Activated effector memory CD4-positive, alpha-beta T cell treated with Interleukin-2 at 50 U/mL for 16 hours (primary cell): ENCODE data around the gene POGZ.
A peak's percentile ranks its signal among the peaks of the same experiment; 100 is the strongest.

ENCODE experiments used
- DNase-seq: peaks from one replicate; pipeline ENCODE4 v3.0.0-alpha.2; 2020

The POGZ gene, protein sequence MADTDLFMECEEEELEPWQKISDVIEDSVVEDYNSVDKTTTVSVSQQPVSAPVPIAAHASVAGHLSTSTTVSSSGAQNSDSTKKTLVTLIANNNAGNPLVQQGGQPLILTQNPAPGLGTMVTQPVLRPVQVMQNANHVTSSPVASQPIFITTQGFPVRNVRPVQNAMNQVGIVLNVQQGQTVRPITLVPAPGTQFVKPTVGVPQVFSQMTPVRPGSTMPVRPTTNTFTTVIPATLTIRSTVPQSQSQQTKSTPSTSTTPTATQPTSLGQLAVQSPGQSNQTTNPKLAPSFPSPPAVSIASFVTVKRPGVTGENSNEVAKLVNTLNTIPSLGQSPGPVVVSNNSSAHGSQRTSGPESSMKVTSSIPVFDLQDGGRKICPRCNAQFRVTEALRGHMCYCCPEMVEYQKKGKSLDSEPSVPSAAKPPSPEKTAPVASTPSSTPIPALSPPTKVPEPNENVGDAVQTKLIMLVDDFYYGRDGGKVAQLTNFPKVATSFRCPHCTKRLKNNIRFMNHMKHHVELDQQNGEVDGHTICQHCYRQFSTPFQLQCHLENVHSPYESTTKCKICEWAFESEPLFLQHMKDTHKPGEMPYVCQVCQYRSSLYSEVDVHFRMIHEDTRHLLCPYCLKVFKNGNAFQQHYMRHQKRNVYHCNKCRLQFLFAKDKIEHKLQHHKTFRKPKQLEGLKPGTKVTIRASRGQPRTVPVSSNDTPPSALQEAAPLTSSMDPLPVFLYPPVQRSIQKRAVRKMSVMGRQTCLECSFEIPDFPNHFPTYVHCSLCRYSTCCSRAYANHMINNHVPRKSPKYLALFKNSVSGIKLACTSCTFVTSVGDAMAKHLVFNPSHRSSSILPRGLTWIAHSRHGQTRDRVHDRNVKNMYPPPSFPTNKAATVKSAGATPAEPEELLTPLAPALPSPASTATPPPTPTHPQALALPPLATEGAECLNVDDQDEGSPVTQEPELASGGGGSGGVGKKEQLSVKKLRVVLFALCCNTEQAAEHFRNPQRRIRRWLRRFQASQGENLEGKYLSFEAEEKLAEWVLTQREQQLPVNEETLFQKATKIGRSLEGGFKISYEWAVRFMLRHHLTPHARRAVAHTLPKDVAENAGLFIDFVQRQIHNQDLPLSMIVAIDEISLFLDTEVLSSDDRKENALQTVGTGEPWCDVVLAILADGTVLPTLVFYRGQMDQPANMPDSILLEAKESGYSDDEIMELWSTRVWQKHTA (N-terminal part only)

DNA sequence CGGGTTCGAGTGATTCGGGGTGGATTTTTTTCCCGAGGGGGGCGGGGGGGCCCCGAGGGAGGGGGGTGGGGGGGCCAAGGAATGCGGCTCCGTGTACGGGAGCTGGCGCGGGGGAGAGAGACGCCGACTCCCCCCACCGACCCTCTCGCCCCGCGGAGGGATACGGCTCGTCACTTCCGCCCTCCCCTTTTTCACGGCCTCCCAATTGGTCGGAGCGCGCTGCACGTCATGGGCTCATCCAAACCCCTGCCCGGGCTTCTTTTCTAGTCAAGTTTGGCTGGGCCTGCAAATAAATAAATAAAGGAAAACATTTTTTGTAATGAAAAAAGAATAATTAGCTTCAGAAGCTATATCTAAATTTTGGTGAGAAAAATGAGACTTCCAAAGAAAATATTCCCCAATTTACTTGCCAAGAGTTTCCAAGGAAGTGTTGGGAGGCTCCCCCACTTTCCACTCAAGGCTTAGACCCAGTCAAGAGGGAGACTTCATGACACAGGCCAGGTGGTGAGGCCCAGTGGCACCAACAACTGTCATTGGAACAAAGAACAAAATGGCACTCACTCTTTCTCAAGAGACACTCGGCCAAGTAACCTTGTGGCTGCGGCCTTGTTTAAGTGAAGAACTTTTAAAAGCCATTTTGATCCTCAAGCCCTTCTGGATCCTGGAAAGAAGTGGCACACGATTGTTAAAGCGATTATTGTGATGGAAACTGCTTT lies at the start of gene POGZ:
POGZ (minus strand) TSS at position 164 of the 716 bp plus-strand sequence. CDS start 17,290 bp downstream, outside the sequence.
- peak; percentile 89 for DNase-seq

DNA sequence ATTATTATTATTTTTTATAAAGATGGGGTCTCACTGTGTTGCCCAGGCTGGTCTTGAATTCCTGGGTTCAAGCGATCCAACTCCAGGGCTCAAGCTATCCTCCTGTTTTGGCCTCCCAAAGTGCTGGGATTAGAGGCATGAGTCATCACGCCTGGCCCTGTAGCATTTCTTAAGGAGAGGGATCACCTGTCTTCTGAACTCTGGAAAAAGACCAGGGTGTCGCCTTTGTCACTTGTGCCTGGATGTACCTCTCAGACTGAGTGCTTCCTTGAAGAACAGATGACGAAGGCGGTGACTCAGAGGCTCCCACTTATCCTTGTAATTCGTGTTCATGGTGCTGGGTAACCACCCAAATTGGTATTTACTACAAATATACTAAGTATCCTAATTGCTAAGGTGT lies 49.5 kb upstream of the POGZ start:
- DNase-seq, result no peak

DNA sequence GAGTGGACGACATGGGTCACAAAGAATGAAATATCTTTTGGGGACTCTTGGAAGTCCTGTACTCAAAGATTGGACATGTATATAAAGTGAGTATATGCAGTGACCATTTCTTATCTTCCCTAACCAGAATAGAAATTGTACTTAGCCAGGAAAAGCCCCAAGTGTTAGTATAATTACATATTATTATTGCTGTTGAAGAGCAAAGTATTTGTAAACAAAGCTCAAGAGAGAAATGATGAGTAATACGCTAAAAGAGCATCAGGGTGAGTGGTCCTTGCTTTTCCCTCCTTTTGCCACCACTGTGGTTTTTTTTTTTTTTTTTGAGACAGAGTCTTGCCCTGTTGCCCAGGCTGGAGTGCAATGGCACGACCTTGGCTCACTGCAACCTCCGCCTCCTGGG lies 45.5 kb upstream of the POGZ start:
- no peak for DNase-seq

DNA sequence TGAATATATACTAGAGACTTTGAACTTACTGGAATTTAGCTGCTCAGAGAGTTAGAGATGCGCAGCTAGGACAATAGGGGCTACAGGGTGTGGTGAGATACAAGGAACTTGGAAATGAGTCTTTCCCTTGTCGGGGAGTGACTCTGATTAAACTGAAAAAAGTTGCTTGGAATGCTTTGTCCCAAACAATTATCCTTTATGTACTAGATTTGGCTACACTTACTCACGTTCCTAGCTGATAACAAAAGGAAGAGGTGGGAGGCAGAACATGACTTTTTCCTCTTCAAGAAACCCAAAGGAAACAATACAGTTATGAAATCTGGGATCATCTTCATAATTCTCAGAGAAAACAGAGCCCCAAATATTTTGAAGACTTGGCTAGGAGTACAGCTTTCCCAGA lies 45.0 kb upstream of the POGZ start:
- DNase-seq, result no peak

DNA sequence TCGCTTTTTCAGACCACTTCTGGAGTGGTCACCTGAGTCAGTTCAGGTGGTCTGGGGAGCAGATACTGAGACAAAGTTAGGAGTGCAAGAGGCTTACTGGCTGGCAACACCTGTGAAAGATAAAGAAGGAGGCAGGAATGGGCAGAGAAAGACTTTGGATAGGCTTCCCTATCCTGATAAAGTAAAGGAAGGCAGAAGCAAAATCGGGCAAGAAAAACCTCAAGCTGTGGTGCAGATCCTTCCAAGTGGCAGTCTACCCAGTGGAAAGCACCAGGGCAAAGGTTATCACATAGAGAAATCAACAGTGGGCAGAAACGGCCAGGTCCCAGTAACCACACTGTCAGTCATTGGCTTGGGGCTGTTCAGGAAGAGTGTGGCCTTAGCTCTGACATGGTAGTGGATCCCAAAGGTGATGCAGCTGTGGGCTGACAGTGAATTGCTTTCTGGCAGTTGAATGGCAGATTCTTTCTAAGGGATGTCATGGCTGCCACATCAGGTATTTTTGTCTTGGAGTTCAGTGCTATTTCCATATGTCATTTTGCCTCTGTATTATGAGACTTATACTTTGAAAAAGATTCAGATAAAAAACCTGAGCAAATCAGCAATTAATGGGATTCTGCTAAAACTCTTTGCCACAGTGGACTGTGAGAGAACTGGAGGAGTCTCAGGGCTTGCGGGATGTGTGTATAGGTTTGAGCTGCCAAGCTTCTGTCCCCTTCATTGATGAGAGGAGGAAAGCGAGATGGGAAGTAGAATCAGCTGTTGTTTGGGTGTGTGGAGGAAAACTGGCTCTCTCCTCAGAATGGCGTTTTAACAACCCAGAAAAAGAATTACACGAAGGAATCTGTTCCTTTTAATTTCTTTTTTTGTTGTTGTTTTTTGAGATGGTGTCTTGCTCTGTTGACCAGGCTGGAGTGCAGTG lies 43.8 kb upstream of the POGZ start:
- no peak for DNase-seq

DNA sequence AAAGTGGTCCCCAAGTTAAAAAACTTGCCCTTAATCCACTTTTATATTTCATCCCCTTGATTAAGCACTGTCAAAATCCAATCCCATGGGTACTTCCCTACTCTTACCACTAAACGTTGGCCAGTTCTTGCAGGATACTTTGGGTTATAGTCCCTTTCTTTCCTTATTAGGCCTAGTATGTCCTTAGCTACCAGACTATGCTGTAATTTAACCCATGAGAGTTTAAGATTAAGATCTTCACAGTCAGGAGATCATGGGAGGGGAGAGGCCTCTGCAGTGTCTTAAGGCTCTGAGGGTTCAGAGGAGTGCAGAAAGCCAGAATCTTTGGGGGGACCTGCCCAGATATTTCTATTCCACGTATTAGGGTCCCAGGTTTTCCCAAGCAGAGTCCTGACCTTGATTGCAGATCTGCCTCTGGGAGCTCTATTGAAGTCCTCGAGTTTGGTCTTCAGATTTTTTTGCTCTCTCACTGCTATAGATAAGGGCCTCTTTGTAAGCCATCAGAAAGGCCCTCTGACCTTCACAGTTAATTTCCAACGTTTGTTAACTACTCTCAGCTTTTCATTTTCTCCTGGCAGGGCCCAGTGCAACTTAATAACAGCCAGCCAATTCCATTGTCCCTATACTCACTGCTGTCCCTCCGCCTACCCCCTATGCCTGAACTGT lies 42.9 kb upstream of the POGZ start:
- no peak for DNase-seq

DNA sequence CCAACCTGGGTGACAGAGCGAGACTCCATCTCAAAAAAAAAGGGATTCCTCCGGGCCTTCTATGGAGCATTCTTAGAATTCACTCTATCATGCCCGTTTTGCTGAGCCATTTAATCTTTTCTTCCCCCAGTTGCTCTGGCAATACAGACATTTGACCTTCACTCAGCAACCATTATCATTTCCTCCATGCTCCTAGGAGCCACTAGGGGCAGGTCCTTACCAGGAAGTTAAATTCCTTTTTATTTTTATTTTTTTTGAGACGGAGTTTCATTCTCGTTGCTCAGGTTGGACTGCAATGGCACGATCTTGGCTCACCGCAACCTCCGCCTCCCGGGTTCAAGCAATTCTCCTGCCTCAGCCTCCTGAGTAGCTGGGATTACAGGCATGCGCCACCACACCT lies 42.2 kb upstream of the POGZ start:
- no peak for DNase-seq

DNA sequence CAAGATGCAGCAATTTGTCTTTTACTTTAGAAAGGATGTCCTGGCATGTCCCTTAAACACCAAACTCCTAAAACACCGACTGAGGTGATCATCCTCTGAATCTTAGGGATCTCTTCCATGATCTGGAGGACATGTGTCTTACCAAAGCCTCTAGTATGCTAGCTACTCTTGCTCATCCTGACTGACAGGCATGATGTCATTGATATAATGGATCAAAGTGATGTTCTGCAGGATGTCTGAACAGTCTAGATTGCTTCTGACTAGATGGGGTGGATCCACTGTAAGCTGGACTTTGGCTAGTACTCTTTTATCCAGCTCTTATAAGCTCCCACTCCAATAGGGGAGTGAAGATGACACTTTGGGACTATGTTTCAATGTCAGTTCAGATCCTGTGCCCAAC lies 40.6 kb upstream of the POGZ start:
- DNase-seq, result no peak

DNA sequence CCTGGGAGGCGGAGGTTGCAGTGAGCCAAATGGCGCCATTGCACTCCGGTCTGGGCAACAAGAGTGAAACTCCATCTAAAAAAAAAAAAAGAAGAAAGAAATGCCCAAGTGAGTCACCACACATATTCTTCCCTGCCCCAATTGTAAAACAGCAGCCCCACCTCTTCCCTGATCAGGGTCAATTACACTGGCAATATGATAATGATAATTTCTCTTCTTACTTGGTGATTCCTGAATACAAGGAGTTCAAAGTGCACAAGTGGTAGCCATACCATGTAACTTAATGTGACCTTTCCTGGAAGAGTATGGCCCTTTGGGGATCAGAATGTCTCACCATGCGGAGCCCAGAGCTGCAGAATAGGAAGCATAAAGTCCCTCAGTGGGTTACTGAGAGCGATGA lies 40.1 kb upstream of the POGZ start:
- DNase-seq, result no peak

DNA sequence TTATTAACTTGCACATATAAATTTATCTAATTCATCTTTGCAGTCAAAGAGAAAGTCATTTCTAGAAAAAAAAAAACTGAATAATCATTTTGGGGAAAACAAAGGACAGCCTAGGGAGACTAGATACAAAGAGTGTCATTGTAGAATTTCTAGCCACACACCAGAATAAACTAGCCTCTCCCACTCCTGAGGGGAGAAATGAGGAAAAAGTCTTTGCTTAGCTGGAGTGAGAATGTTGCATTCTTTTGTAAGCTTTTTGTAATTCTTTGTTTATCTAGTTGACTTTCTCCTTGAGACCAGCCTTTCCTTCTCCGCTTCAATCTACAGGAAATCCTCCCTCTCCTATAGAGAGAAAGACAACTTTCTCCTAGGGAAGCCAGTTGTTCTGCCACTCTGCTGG lies 36.0 kb upstream of the POGZ start:
- DNase-seq, result no peak

DNA sequence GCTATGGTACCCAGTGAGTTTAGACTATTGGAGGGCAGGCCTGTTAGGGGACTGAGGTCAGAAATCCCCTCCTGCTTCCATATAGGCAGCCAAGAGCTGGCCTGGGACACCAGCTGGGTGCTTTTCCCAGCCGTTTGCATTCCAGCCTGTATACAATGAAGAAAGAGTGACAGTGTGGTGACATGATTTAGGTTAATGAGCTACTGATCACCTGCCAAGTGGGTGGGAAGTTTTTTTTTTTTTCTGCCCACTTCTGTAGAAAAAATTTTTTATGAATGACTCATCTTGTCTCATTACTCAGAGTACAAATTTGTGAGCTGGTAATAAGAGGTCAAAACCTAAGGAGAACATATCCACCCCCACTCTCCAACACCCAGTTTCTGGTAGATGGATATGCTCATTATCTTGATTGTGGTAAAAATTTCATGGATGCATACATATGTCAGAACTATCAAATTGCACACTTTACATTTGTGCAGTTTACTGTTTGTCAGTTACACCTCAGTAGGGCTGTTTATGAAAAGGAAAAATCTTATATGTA lies 35.5 kb upstream of the POGZ start:
- no peak for DNase-seq

DNA sequence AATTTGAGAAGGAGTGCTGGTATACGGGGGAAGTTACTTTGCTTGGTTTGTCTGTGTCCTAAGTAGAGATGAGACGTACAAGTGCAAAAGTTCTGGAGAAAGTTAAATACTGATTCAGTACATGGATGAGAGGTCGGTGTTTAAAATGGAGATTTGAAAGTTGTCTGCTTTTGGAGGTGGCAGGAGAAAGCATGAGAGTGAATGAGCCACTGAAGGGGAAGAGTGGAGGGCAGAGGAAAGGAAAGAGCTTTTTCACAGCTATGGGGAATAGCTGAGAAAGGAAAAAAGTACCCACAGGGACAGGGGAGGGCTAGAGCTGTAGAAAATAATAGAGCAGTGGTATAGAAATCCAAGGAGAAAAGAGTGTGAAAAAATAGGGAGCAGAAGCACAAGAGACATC lies 33.7 kb upstream of the POGZ start:
- no peak for DNase-seq

DNA sequence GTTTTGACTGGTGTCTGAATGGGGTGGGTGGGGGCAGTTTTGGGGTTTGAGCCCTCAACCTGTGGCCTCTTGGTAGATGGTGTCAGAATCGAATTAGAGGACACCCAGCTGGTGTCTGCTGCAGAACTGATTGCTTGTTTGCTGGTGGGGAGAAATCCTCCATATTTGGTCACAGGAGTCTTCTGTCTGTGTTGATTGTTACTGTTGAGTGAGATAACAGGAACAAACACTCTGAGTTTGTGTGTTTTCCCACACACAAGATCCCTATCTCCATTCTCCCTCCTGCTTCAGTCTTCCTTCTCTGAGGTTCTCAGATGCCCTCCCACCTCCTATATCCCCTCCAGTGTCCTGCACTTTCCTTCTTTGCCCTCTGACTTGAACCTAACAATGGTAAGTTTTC lies 32.8 kb upstream of the POGZ start:
- DNase-seq, result no peak

DNA sequence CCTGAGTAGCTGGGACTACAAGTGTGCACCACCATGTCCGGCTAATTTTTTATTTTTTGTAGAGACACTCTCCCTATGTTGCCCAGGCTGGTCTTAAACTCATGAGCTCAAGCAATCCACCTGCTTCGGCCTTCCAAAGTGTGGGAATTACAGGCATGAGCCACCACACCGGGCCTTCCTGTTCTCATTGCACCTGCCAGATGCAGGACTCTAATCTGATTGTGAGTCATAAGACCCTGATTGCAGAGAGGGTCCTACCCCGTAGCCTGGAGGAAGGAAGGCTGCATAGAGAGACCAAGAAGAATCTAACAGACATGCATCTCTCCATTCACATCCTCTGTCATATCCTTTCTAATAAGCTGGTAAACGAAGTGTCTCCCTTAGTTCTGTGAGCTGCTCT lies 32.3 kb upstream of the POGZ start:
- no peak for DNase-seq

DNA sequence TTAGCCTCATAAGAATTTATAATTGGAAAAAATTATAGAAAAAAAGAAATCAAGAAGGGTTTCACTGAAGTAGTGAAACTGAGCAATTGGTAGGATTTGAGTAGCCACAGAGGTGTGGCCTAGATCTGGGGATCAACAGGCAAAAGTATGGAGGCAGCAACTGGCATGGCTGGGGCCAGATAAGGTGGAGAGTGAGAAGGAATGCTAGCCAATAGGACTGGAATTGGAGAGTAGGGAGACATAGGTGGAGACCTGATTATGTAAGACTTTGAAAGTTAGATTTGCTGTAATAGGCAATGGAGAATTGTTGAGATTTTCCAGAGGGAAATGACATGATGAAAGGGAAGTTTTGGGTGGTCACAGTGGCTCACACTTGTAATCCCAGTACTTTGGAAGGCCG lies 27.3 kb upstream of the POGZ start:
- no peak for DNase-seq

DNA sequence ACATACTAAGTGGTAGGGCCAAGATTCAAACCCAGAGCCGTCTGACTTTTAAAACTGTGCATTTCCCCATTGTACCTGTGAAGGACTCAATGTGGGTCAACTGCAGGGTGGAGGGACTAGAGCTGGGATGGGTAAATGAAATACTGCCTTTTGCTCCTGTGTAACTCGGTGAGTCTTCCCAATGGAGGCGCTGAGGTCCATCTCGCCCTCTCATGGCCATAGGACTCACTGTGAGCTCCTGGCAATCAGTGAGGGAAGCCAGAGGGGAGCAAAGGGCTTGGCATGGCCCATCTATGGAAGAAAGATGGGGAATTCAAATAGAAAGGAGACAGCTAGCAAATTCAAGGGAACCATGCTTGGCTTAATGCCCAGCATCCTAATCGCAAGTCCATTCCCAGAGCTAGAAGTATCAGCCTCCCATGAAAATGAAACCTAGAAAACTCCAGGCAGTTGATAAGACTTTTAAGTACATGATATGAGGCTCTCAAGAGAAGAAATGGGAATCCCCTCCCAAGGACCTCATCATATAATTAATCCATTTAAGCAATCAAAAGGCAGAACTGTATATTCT lies 26.5 kb upstream of the POGZ start:
- DNase-seq, result no peak

DNA sequence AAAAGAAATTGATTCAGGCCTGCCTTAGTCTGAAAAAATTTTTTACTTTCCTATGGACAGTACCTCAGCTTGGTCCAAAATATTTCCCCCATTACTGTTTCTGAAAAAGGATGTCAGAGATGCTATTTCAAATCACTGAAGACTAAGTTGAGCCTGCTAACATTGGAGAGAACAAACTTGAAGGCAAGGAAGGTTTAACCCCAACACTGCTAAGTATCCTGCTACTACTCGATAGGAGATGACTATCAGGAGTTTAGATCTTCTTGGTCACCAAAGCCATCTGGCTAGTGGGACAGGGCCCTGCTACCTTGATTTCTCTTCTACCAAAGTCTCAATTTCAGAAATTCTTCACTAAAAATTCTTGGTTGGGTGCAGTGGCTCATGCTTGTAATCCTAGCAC lies 22.7 kb upstream of the POGZ start:
- DNase-seq, result no peak

DNA sequence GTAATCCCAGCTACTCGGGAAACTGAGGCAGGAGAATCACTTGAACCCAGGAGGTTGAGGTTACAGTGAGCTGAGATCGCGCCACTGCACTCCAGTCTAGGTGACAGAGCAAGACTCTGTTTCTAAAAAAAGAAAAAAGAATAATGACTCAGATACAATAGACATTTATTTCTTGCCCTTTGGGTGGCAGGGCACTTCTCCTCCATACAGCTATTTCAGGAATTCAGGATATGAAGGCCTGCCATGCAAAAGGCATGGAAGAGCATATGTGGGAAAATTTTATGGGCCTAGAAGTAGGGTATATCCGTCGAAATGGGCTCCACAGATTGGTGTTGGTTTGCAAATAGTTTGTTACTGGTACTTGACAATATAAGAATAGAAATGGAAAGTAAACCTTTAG lies 20.2 kb upstream of the POGZ start:
- no peak for DNase-seq

DNA sequence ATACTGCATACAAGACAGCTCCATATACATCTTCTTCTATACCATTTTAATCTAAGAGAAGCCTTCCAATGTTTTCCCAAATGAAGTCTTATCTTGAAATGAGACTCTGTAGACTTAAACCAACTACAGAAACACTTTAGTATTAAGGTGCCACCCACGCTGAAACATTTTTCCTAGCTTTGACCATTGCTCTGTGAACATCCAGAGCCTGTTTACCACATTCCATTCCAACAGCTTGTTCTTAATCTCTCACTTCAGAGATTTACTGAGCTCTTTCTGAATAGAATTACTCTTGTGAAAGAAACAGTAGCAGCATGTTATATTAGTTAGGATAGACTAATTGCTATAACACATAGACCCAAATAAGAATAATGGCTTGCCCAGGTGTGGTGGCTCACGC lies 19.6 kb upstream of the POGZ start:
- no peak for DNase-seq

DNA sequence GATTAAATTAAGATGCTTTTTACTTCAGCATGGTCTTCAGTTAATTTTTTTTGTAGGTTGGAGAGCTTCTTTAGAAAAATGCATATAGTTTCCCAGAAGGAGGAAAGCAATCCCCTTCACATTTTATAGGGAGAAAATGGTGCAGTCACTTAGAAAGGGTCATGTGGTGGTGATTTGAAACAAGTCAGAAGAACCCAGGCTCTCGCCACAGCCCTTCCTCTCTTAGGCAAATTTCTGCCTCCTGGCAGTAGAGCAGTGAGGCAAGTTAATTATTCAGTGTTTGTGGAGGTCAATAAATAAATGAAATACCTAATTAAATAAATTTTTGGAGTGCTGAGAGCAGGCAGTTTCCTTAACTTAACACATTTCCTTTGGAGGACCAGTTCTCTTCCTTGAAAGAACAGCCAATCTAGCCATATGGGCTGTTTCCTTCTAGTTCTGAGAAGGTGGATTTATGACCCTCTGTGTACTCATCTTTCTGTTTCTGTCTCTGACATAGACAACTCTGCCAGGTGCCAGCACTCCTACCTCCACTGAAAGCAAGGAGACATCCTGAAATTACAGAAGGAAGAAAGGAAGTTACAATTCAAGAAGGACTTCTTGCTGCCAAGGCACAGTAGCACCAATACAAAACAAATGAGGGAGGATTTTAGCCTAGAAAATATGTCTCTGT lies 19.0 kb upstream of the POGZ start:
- DNase-seq, result no peak
